NT2/D1 (cell line): ENCODE measurements around the gene MIEF1.

Experiments used
- DNase-seq: peaks from one replicate; pipeline ENCODE4 v3.0.0-alpha.2; 2011; ENCODE audit warnings: low read depth, low spot score
- H3K27me3 ChIP-seq: 2 replicates; pipeline ENCODE4 v1.6.0; 2011; ENCODE audit warnings: mild to moderate bottlenecking; ENCODE audit not compliant: insufficient read length, insufficient read depth
- H3K36me3 ChIP-seq: 2 replicates; pipeline ENCODE4 v1.6.1; 2011; ENCODE audit warnings: mild to moderate bottlenecking, low read length, mixed read lengths; ENCODE audit not compliant: insufficient read depth, insufficient read length
- H3K4me1 ChIP-seq: 2 replicates; pipeline ENCODE4 v1.5.1; 2011; ENCODE audit not compliant: insufficient read depth, insufficient read length
- H3K4me3 ChIP-seq: 2 replicates; pipeline ENCODE4 v1.5.1; 2011; ENCODE audit warnings: low read depth; ENCODE audit not compliant: insufficient read length
- H3K9ac ChIP-seq: 2 replicates; pipeline ENCODE4 v1.6.0; 2011; ENCODE audit warnings: low read depth; ENCODE audit not compliant: insufficient read length
- H3K9me3 ChIP-seq: 2 replicates; pipeline ENCODE4 v1.5.1; 2011; ENCODE audit warnings: mild to moderate bottlenecking, low read length; ENCODE audit not compliant: insufficient read depth
- SUZ12 ChIP-seq: IDR thresholded peaks from 2 replicates; pipeline ENCODE4 v1.6.1; 2011; ENCODE audit not compliant: insufficient read length, insufficient read depth; ENCODE audit errors: extremely low read depth
- YY1 ChIP-seq: IDR thresholded peaks from 2 replicates; pipeline ENCODE4 v1.6.1; 2011; ENCODE audit not compliant: insufficient read length, insufficient read depth
- ZNF274 ChIP-seq: IDR thresholded peaks from 2 replicates; pipeline ENCODE4 v1.6.1; 2011; ENCODE audit warnings: mild to moderate bottlenecking, low read depth, low read length

MIEF1 gene

GRCh38 chr22:39491696-39492095 is 10.4 kb upstream of the MIEF1 start:
- Histone ChIP-seq H3K9ac (no peak overlapping the region), H3K36me3 (peaks cover 18% of the 10 kb centered on the region), H3K4me1 (peaks cover 13% of the 10 kb centered on the region), H3K27me3 (no peaks in the 10 kb centered on the region), H3K9me3 (no peaks in the 10 kb centered on the region), H3K4me3 (no peak overlapping the region)
- no peak for DNase-seq
- no peak for TF ChIP-seq SUZ12

- TF ChIP-seq SUZ12 (no peak), YY1 (no peak), ZNF274 (no peak)
- peaks cover 18% of the 10 kb centered on the region for H3K36me3 ChIP-seq
- peaks cover under 1% of the 10 kb centered on the region for H3K27me3 ChIP-seq
- H3K9ac ChIP-seq: no peak overlapping the region
- peaks cover 13% of the 10 kb centered on the region for H3K4me1 ChIP-seq
- no peak overlapping the region for H3K4me3 ChIP-seq
- no peaks in the 10 kb centered on the region for H3K9me3 ChIP-seq
- no peak for DNase-seq
These were observed 9.9 kb upstream of the MIEF1 start for GRCh38 chr22:39492186-39492585.

DNA sequence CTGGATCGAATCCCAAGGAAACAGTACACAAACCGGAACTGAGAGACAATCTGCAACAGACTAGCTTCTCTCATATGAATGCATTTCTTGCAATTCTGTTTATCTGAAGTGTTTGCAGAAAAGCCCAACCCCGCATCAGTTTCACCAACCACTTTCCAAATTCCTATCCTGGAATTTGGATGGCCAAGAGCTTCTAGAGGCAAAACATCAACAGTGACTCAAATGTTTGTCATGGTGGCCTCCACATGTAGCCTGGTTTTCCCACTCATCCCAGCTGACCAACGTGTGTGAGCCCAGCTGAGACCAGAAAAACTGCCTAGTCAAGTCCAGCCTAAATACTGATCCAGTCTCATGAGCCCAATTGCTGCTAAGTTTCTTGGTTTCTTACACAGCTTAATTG is 8.3 kb upstream of the MIEF1 start:
- Histone ChIP-seq H3K36me3 (peaks cover 6% of the 10 kb centered on the region), H3K9ac (no peak overlapping the region), H3K9me3 (no peaks in the 10 kb centered on the region), H3K4me1 (peaks cover 13% of the 10 kb centered on the region), H3K4me3 (no peak overlapping the region), H3K27me3 (peaks cover 10% of the 10 kb centered on the region)
- DNase-seq: no peak
- no peak for TF ChIP-seq YY1
- no peak for TF ChIP-seq ZNF274
- no peak for TF ChIP-seq SUZ12

- H3K4me1 ChIP-seq: peaks cover 9% of the 10 kb centered on the region
- H3K4me3 ChIP-seq: no peak overlapping the region
- H3K9ac ChIP-seq: no peak overlapping the region
- peaks cover under 1% of the 10 kb centered on the region for H3K36me3 ChIP-seq
- H3K27me3 ChIP-seq: peaks cover 14% of the 10 kb centered on the region
- TF ChIP-seq ZNF274 (no peak), YY1 (no peak), SUZ12 (no peak)
- no peak for DNase-seq
- H3K9me3 ChIP-seq: no peaks in the 10 kb centered on the region
These were observed 7.5 kb upstream of the MIEF1 start for GRCh38 chr22:39494471-39495120.

DNA sequence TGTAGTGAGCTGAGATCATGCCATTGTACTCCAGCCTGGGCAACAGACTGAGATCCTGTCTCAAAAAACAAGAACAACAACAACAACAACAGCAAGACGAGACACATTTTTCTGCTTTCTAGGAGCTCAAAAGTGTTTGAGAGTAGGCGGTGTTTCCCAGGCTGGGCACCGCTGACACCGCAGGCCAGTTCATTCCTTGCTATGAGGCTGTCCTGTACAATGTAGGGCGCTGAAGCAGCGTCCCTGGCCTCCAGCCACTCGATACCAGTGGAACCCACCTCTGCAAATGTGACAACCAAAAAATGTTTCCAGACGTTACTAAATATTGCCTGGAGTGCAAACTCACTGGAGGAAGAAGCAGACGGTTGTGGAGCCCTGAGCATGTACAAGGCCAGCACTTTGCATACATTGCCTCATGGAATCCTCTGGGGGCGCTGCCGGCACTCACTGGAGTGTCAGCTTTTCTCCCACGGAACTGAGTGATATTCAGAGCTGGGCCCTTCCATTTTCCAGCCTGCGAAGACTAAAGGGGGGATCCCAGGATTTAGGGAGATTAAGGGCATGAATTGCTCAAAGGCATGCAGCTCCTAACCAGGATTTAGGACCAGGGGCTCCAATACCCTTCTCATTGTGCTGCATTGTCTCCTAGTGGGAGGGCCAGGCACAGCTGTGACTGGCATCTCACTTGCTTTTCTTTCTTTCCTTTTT is 5.8 kb upstream of the MIEF1 start:
- no peaks in the 10 kb centered on the region for H3K9me3 ChIP-seq
- no peak for TF ChIP-seq YY1
- no peak for TF ChIP-seq SUZ12
- TF ChIP-seq ZNF274: no peak
- H3K9ac ChIP-seq: peak overlapping the region; percentile 70
- no peaks in the 10 kb centered on the region for H3K36me3 ChIP-seq
- no peak overlapping the region for H3K4me3 ChIP-seq
- DNase-seq: no peak
- peaks cover 17% of the 10 kb centered on the region for H3K27me3 ChIP-seq
- H3K4me1 ChIP-seq: peaks cover 7% of the 10 kb centered on the region

GRCh38 chr22:39497429-39497828 is 4.7 kb upstream of the MIEF1 start:
- Histone ChIP-seq H3K9me3 (no peaks in the 10 kb centered on the region), H3K4me1 (peaks cover 7% of the 10 kb centered on the region), H3K36me3 (no peaks in the 10 kb centered on the region), H3K4me3 (no peak overlapping the region), H3K9ac (no peak overlapping the region), H3K27me3 (peaks cover 17% of the 10 kb centered on the region)
- no peak for TF ChIP-seq SUZ12
- no peak for TF ChIP-seq YY1
- no peak for TF ChIP-seq ZNF274
- DNase-seq: no peak

DNA sequence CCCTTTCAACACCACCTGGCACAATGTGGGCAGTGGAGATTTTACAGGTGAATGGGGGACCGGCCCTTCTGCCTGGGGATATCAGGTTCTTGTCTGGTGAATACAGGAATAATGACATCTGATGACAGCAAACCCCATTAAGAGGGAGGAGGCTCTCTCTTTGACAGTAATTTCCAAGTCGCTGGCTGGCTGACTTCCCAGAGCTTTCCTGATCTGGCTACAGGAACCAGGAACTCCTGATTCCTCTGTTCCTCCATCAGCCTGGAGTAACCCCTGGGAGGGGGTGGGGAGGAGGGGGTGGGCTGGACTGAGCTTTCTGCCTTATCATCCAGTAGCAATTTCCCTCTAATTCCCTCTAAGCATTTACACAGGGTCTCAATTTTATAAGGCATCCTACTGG is 3.7 kb upstream of the MIEF1 start:
- no peaks in the 10 kb centered on the region for H3K9me3 ChIP-seq
- H3K27me3 ChIP-seq: peaks cover 22% of the 10 kb centered on the region
- TF ChIP-seq SUZ12 (no peak), YY1 (no peak), ZNF274 (no peak)
- H3K4me3 ChIP-seq: no peak overlapping the region
- H3K36me3 ChIP-seq: peaks cover 4% of the 10 kb centered on the region
- peaks cover 10% of the 10 kb centered on the region for H3K4me1 ChIP-seq
- peak overlapping the region; percentile 42 for H3K9ac ChIP-seq
- DNase-seq: no peak
